HCT116 (cell line): ENCODE data around the gene TTC23. TPM values are rescaled to one million over a fixed set of nuclear protein-coding genes. Genes with fewer than 3 reads are reported as not detected.

ENCODE experiments used
- ATAC-seq: fragments of 200-7000 bp; cut with Tn5 transposase; 2 replicates; pipeline ENCODE4 v1.9.1; 2020; ENCODE audit warnings: mild to moderate bottlenecking, moderate library complexity
- BruUV-seq: library from RNA; stranded (reverse); fragments of 400-500 nt; replicated peaks from 2 replicates; lab custom pipeline; 2021; lab: Mats Ljungman, UMichigan
- CTCF ChIA-PET: fragments of 300-600 bp; sonication (Branson Sonifier 250); formaldehyde crosslinking; loops from one replicate; lab custom pipeline; 2021; ENCODE audit warnings: antibody characterized with exemption; lab: Charles Lee
- POLR2A ChIA-PET: fragments of 300-600, 350-600 bp; sonication (Branson Sonifier 250); formaldehyde crosslinking; loops from one replicate; lab custom pipeline; 2021; ENCODE audit warnings: antibody characterized with exemption; lab: Charles Lee
- RAD21 ChIA-PET, 2 experiments: fragments of 300-600 bp; sonication (Branson Sonifier 250); formaldehyde crosslinking; loops; one replicate each; lab custom pipeline; 2023; ENCODE audit warnings: low total read pairs in 2 of 2; ENCODE audit not compliant: uncharacterized antibody in 2 of 2, unreplicated experiment in 2 of 2, low non-redundant PET in 1 of 2; lab: Charles Lee
- DNase-seq: peaks from one replicate; pipeline ENCODE4 v3.0.0-alpha.2; 2010; ENCODE audit warnings: low read depth, low spot score
- H2AFZ ChIP-seq: fragments of 200-600 bp; shearing (Covaris generic), sonication (generic); 2 replicates; pipeline ENCODE4 v1.6.1; 2017; ENCODE audit warnings: low read depth, mixed run types, mixed read lengths, antibody characterized with exemption, low read length; ENCODE audit not compliant: poor library complexity, severe bottlenecking
- H3K27ac ChIP-seq: 2 replicates; pipeline ENCODE4 v1.5.1; 2012; ENCODE audit warnings: low read depth, low read length
- H3K27me3 ChIP-seq: fragments of 200-600 bp; sonication (generic); 2 replicates; pipeline ENCODE4 v1.6.1; 2016; ENCODE audit warnings: mixed run types, low read length, mixed read lengths; ENCODE audit not compliant: insufficient read depth
- H3K36me3 ChIP-seq, 2 experiments: fragments of 200-500 bp in 1 of 2; fragments of 200-600 bp in 1 of 2; sonication (Bioruptor generic) in 1 of 2; sonication (generic) in 1 of 2; 2 replicates each; pipeline versions ENCODE4 v1.5.1 to v1.6.1; 2014 to 2016; ENCODE audit warnings: low read length in 2 of 2, inconsistent platforms in 1 of 2, mixed read lengths in 1 of 2, mixed run types in 1 of 2; ENCODE audit not compliant: insufficient read depth in 2 of 2, control insufficient read depth in 1 of 2
- H3K4me1 ChIP-seq, 2 experiments: fragments of 200-600 bp in 1 of 2; sonication (generic) in 1 of 2; 2 replicates each; pipeline versions ENCODE4 v1.5.1 to v1.6.1; 2012 to 2017; ENCODE audit warnings: low read length in 2 of 2, inconsistent platforms in 1 of 2, mild to moderate bottlenecking in 1 of 2, mixed read lengths in 1 of 2, mixed run types in 1 of 2, moderate library complexity in 1 of 2; ENCODE audit not compliant: insufficient read depth in 2 of 2, control insufficient read depth in 1 of 2
- H3K4me2 ChIP-seq: fragments of 200-600 bp; sonication (generic); 2 replicates; pipeline ENCODE4 v1.6.1; 2017; ENCODE audit warnings: mixed run types, low read length, mixed read lengths
- H3K4me3 ChIP-seq, 2 experiments: fragments of 200-600 bp in 1 of 2; sonication (generic) in 1 of 2; replicated peaks in 1 of 2; 2 replicates each; pipeline ENCODE4 v1.5.1; 2011 to 2016; ENCODE audit warnings: low read length in 2 of 2, control low read depth in 1 of 2, low read depth in 1 of 2, mild to moderate bottlenecking in 1 of 2, mixed read lengths in 1 of 2, mixed run types in 1 of 2
- H3K79me2 ChIP-seq: fragments of 200-600 bp; sonication (generic); 2 replicates; pipeline ENCODE4 v1.6.1; 2017; ENCODE audit warnings: mild to moderate bottlenecking, mixed run types, low read length, moderate library complexity, mixed read lengths; ENCODE audit not compliant: insufficient read depth
- H3K9ac ChIP-seq: fragments of 200-600 bp; sonication (generic); 2 replicates; pipeline ENCODE4 v1.6.1; 2016; ENCODE audit warnings: low read length, mixed read lengths
- H3K9me2 ChIP-seq: fragments of 200-600 bp; sonication (generic), shearing (Covaris generic); 2 replicates; pipeline ENCODE4 v1.6.1; 2017; ENCODE audit warnings: mixed run types, mild to moderate bottlenecking, moderate library complexity; ENCODE audit not compliant: insufficient read depth
- H3K9me3 ChIP-seq, 2 experiments: fragments of 200-500 bp in 1 of 2; fragments of 200-600 bp in 1 of 2; sonication (Bioruptor generic) in 1 of 2; sonication (generic) in 1 of 2; 2 replicates each; pipeline ENCODE4 v1.6.1; 2014 to 2017; ENCODE audit warnings: low read length in 2 of 2, mixed read lengths in 2 of 2, inconsistent platforms in 1 of 2, low read depth in 1 of 2, mild to moderate bottlenecking in 1 of 2, mixed run types in 1 of 2, moderate library complexity in 1 of 2; ENCODE audit not compliant: control insufficient read depth in 1 of 2, insufficient read depth in 1 of 2
- H4K20me1 ChIP-seq: fragments of 200-600 bp; sonication (generic), shearing (Covaris generic); 2 replicates; pipeline ENCODE4 v1.6.1; 2017; ENCODE audit warnings: mixed run types, mild to moderate bottlenecking, moderate library complexity; ENCODE audit not compliant: insufficient read depth
- CBX3 ChIP-seq: IDR thresholded peaks from 2 replicates; pipeline ENCODE4 v1.6.1; 2012; ENCODE audit warnings: low read depth
- CTCF ChIP-seq, 3 experiments: fragments of 200-600 bp in 1 of 3; sonication (generic) in 1 of 3; IDR thresholded peaks in 2 of 3; conservative IDR thresholded peaks in 1 of 3; 2 replicates each; pipeline ENCODE4 v1.5.1; 2012 to 2017; ENCODE audit warnings: low read depth in 2 of 3, low read length in 2 of 3, antibody characterized with exemption in 1 of 3, borderline replicate concordance in 1 of 3, control low read depth in 1 of 3, mild to moderate bottlenecking in 1 of 3, mixed read lengths in 1 of 3, mixed run types in 1 of 3, moderate library complexity in 1 of 3; ENCODE audit not compliant: insufficient read depth in 1 of 3
- FOSL1 ChIP-seq: IDR thresholded peaks from 2 replicates; pipeline ENCODE4 v1.6.1; 2012; ENCODE audit warnings: low read depth
- RAD21 ChIP-seq: IDR thresholded peaks from 2 replicates; pipeline ENCODE4 v1.6.1; 2012; ENCODE audit warnings: low read depth, mild to moderate bottlenecking
- REST ChIP-seq: IDR thresholded peaks from 2 replicates; pipeline ENCODE4 v1.6.1; 2012; ENCODE audit warnings: low read depth
- SP1 ChIP-seq: IDR thresholded peaks from 2 replicates; pipeline ENCODE4 v1.6.1; 2012; ENCODE audit warnings: low read depth
- SRF ChIP-seq: IDR thresholded peaks from 2 replicates; pipeline ENCODE4 v1.6.1; 2012; ENCODE audit warnings: low read depth
- intact Hi-C: fragments of 100-400 bp; cut with micrococcal nuclease; formaldehyde crosslinking; loops from 2 replicates; pipeline ENCODE4 v1.10.0; 2022
- total RNA-seq: library from RNA; stranded (reverse); gene quantifications from one replicate; pipeline ENCODE4 v1.2.1, GENCODE V29; 2021; ENCODE audit not compliant: unreplicated experiment

The TTC23 gene
- total RNA-seq, 1 experiment from 2014 or later = 10.2 TPM

GRCh38 chr15:99127773-99128172 lies 121.6 kb downstream of the TTC23 start:
- H3K4me1 ChIP-seq = peaks cover 27 to 42% of the 10 kb centered on the region in 2 experiments
- DNase-seq (no peak), ATAC-seq (no peak)
- H3K4me3 ChIP-seq = no peak overlapping the region
- H3K27me3 ChIP-seq = no peaks in the 10 kb centered on the region
- no peaks in the 10 kb centered on the region for H3K9me2 ChIP-seq
- H3K4me2 ChIP-seq = no peak overlapping the region
- H3K9me3 ChIP-seq = no peaks in the 10 kb centered on the region
- H3K9ac ChIP-seq = no peak overlapping the region
- no peaks in the 10 kb centered on the region for H3K36me3 ChIP-seq
- BruUV-seq = no TSS peak
- CTCF ChIA-PET = no interaction called here
- no peaks in the 10 kb centered on the region for H4K20me1 ChIP-seq
- no peak overlapping the region for H3K27ac ChIP-seq
- RAD21 ChIA-PET = no interaction called here
- POLR2A ChIA-PET = no interaction called here
- no peaks in the 10 kb centered on the region for H3K79me2 ChIP-seq
- intact Hi-C loops = no loop called here
- H2AFZ ChIP-seq = no peak overlapping the region
- TF ChIP-seq SRF = no peak
- TF ChIP-seq FOSL1 = no peak
- no peak for TF ChIP-seq SP1

- no peaks in the 10 kb centered on the region for H3K9me3 ChIP-seq
- intact Hi-C loops = no loop called here
- ChIA-PET RAD21 (no interaction called here), POLR2A (no interaction called here), CTCF (no interaction called here)
- no peaks in the 10 kb centered on the region for H3K79me2 ChIP-seq
- no peak overlapping the region for H3K4me3 ChIP-seq
- no peak overlapping the region for H3K27ac ChIP-seq
- ATAC-seq (no peak), DNase-seq (no peak)
- H3K9ac ChIP-seq = no peak overlapping the region
- no peak overlapping the region for H3K4me2 ChIP-seq
- TF ChIP-seq RAD21 (no peak), CTCF (IDR thresholded peaks at IDR 0.05 in 2 of 3, conservative IDR thresholded peaks at IDR 0.05 in 1 of 3; ENCODE audit: borderline replicate concordance in 1 of 3, insufficient read depth in 1 of 3, low read depth in 2 of 3, low read length in 2 of 3) (no peak), REST (no peak), CBX3 (no peak)
- peaks cover 31 to 46% of the 10 kb centered on the region in 2 experiments for H3K4me1 ChIP-seq
- H3K36me3 ChIP-seq = no peaks in the 10 kb centered on the region
- no peaks in the 10 kb centered on the region for H3K27me3 ChIP-seq
- no TSS peak for BruUV-seq
- no peaks in the 10 kb centered on the region for H4K20me1 ChIP-seq
- no peaks in the 10 kb centered on the region for H3K9me2 ChIP-seq
- no peak overlapping the region for H2AFZ ChIP-seq
Observed at GRCh38 chr15:99126930-99127329, 122.5 kb downstream of the TTC23 start.
